Measurements from ENCODE around the gene BTG3. TPM values are rescaled to one million over a fixed set of nuclear protein-coding genes. Genes with fewer than 3 reads are reported as not detected.

BTG3 gene
- total and polyA plus RNA-seq, 10 of the 15 experiments (the other 5 are each of a cell fraction or from before 2014, with no cell fraction given), result 15.7 to 74.4 (median 34.8) TPM

- TF ChIP-seq, protein P1, sequence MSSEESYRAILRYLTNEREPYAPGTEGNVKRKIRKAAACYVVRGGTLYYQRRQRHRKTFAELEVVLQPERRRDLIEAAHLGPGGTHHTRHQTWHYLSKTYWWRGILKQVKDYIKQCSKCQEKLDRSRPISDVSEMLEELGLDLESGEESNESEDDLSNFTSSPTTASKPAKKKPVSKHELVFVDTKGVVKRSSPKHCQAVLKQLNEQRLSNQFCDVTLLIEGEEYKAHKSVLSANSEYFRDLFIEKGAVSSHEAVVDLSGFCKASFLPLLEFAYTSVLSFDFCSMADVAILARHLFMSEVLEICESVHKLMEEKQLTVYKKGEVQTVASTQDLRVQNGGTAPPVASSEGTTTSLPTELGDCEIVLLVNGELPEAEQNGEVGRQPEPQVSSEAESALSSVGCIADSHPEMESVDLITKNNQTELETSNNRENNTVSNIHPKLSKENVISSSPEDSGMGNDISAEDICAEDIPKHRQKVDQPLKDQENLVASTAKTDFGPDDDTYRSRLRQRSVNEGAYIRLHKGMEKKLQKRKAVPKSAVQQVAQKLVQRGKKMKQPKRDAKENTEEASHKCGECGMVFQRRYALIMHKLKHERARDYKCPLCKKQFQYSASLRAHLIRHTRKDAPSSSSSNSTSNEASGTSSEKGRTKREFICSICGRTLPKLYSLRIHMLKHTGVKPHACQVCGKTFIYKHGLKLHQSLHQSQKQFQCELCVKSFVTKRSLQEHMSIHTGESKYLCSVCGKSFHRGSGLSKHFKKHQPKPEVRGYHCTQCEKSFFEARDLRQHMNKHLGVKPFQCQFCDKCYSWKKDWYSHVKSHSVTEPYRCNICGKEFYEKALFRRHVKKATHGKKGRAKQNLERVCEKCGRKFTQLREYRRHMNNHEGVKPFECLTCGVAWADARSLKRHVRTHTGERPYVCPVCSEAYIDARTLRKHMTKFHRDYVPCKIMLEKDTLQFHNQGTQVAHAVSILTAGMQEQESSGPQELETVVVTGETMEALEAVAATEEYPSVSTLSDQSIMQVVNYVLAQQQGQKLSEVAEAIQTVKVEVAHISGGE (CRISPR knock-in tag; IDR thresholded peaks at IDR 0.05), result no peak
- TF ChIP-seq BMI1 (IDR thresholded peaks at IDR 0.05; ENCODE audit: borderline replicate concordance) (no peak), SMAD5 (IDR thresholded peaks at IDR 0.05; ENCODE audit: low read depth) (no peak)
Observed at GRCh38 chr21:17590430-17590829, 22.3 kb downstream of the BTG3 start (continued).

GRCh38 chr21:17585875-17586450 lies 26.7 kb downstream of the BTG3 start:
- 3% methylated on average over 3 of the region's 3 CpGs for WGBS (ENCODE audit: insufficient coverage, insufficient replicate concordance, low lambda C conversion rate, missing lambda C conversion rate)

More at GRCh38 chr21:17585875-17586450, 26.7 kb downstream of the BTG3 start:
- Histone ChIP-seq H3K36me3 (ENCODE audit: control insufficient read depth in 2 of 2, insufficient read depth in 2 of 2, low read length in 1 of 2) (no peaks in the 10 kb centered on the region), H3K4me1 (ENCODE audit: control insufficient read depth, insufficient read depth, low read length) (no peaks in the 10 kb centered on the region), H3K27me3 (replicated peaks in 1 of 2; ENCODE audit: control insufficient read depth in 2 of 2, insufficient read depth in 2 of 2, low read length in 1 of 2) (no peaks in the 10 kb centered on the region), H3K9ac (ENCODE audit: control insufficient read depth, insufficient read depth, low read length) (no peak overlapping the region), H3K9me3 (replicated peaks; ENCODE audit: control insufficient read depth, insufficient read depth, low read length) (no peaks in the 10 kb centered on the region), H2AFZ (ENCODE audit: control insufficient read depth, low read depth, low read length) (no peak overlapping the region), H3K79me2 (ENCODE audit: control insufficient read depth, insufficient read depth, low read length) (no peaks in the 10 kb centered on the region), H4K20me1 (ENCODE audit: control insufficient read depth, insufficient read depth) (no peaks in the 10 kb centered on the region), H3K27ac (ENCODE audit: control insufficient read depth, insufficient read depth) (no peak overlapping the region), H3K4me3 (no peak overlapping the region), H3K4me2 (ENCODE audit: control insufficient read depth, insufficient read depth) (no peak overlapping the region)
- intact Hi-C loops (cut with micrococcal nuclease; ENCODE audit: unreplicated experiment), result loop anchor here (1.0 kb wide), 1 partner anchor 199 kb away; no protein-coding TSS in a partner anchor
- ChIA-PET SMC1A (ENCODE audit: uncharacterized antibody, unreplicated experiment) (interaction anchor here (0.6 to 2.1 kb wide), 9 partner anchors 10 to 199 kb away, joined by 3 to 29 read pairs (median 4); no protein-coding TSS in a partner anchor), RAD21 (ENCODE audit: unreplicated experiment) (interaction anchor here (0.6 to 1.5 kb wide), 5 partner anchors 11 to 338 kb away, joined by 3 to 30 read pairs (median 4); no protein-coding TSS in a partner anchor), CTCF (interaction anchor here (0.7 to 6.6 kb wide), 19 partner anchors 10 to 345 kb away, joined by 3 to 107 read pairs (median 4); no protein-coding TSS in a partner anchor), POLR2A (no interaction called here)
- in situ Hi-C loops (cut with MboI), result no loop called here
- BruUV-seq (replicated peaks), result no TSS peak
- peak; percentile 27 for FAIRE-seq
- ATAC-seq, result peak; percentile 55; the same call in 2 of the 3 replicates
- no peak for DNase-seq (ENCODE audit: low read depth, low spot score)
- TF ChIP-seq CTCF (IDR thresholded peaks at IDR 0.05 in 2 of 3, conservative IDR thresholded peaks at IDR 0.05 in 1 of 3; ENCODE audit: control insufficient read depth in 2 of 3, extremely low read depth in 1 of 3, insufficient read depth in 1 of 3, low read depth in 3 of 3, low read length in 3 of 3), result peak; percentile 35 to 51 (median 36); a peak in 4 of 6 replicates
- peak; percentile 66 for TF ChIP-seq RAD21 (IDR thresholded peaks at IDR 0.05; ENCODE audit: insufficient read depth, low read depth, low read length)
- peak; percentile 71; the same call in 1 of the 2 replicates for TF ChIP-seq SMC3 (IDR thresholded peaks at IDR 0.05; ENCODE audit: borderline replicate concordance, low read length)
- TF ChIP-seq SRF (IDR thresholded peaks at IDR 0.05; ENCODE audit: low read depth in 2 of 2, low read length in 2 of 2), result no peak
- TF ChIP-seq MAX (IDR thresholded peaks at IDR 0.05; ENCODE audit: low read depth, low read length), result no peak

Data from GM12878 (cell line).